GM12891 (cell line): ENCODE measurements around the gene BPTF.

Source experiments
- POLR2A ChIP-seq: IDR thresholded peaks from 2 replicates; pipeline ENCODE4 v1.6.1; 2011; ENCODE audit warnings: low read depth, low read length, control low read depth
- POLR2AphosphoS5 ChIP-seq: IDR thresholded peaks from 2 replicates; pipeline ENCODE4 v1.6.1; 2011; ENCODE audit warnings: low read depth, low read length, control low read depth
- SPI1 ChIP-seq: IDR thresholded peaks from 2 replicates; pipeline ENCODE4 v1.6.1; 2011; ENCODE audit warnings: low read depth, low read length, control low read depth
- TAF1 ChIP-seq: IDR thresholded peaks from 2 replicates; pipeline ENCODE4 v1.6.1; 2011; ENCODE audit warnings: low read depth, low read length, control low read depth

- TF ChIP-seq POLR2A (no peak), TAF1 (no peak), POLR2AphosphoS5 (no peak), SPI1 (no peak)
Measured at GRCh38 chr17:67999291-67999911, 174.1 kb downstream of the BPTF start.
